GM19240 (cell line): Measurements from ENCODE around the gene CPM.

Experiments
- DNase-seq: peaks from one replicate; pipeline ENCODE4 v3.0.0; 2011; ENCODE audit warnings: low spot score; ENCODE audit not compliant: insufficient read length

CPM gene

DNA sequence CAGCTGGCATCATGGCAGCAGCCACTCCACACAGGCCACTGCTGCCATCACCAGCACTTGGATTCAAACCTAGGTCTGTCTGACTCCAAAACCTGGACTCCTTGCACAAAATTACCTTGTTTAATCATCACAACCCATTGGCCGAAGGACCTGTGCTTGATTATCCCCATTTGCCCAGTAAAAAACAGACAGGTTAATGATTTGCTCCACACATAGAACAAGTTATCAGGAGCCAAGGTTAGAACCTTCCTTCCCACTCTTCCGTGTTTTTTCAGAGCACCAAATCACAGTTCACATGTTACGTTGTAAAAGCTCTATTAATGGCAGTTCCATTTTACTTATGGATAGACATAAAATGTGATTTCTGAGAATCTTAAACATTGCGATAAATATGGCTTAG is 23.5 kb upstream of the CPM start:
- no peak for DNase-seq

DNA sequence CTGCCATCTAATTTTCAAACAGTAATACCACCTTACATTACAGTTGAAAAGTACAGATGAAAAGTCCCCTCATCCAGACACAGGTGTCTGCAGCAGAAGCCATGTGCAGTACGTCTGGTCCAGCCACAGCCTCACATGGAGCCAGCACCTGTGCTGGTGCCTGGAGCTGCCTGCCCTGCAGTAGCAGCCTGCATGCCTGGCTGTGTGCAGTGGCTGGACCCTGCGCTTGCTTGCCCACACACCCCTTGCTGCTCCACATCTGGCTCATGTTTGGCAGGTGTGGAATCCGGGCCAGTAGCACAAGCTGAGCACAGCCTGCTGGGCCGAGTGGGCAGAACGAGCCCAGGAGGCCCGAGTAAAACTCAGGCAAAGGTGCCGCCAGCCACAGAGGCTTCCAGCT is 21.8 kb upstream of the CPM start:
- DNase-seq = no peak

DNA sequence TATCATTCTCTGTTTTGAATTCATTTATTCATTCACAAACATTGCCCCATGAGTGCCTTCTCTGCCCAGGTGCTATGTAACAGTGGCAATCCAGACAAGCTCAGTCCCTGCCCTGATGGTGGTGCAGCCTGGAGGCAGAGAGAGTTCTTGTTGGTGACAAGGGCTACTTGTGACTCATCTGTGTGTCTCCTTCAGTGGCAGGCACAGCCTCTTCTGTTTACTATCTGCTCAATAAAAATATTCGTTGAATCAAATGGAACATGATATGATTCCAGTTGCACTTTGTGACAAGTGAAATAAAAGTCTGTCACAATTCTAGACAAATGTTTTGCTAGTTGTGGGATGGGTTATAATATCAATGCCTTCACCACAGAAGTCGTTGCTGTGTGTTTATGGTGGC is 20.6 kb upstream of the CPM start:
- no peak for DNase-seq

DNA sequence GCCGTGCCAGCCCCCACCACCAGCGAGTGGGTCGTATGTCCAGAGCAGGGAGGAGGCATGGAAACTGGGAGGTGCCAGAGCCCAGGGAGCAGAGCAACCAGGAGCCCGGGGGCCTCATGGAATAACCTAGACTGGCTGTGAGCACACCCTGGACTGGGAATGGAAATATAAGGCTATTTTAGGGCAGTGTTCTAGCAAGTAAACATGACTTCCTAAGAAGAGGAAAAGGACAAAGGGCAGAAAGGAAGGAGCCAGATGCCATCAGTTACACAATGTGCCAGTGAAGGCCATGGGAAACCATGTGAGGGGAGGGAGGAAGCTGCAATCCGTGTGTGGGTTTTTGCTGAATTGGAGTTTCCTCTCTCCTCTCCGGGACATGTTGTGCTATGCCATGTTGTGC is 18.7 kb upstream of the CPM start:
- DNase-seq = no peak

DNA sequence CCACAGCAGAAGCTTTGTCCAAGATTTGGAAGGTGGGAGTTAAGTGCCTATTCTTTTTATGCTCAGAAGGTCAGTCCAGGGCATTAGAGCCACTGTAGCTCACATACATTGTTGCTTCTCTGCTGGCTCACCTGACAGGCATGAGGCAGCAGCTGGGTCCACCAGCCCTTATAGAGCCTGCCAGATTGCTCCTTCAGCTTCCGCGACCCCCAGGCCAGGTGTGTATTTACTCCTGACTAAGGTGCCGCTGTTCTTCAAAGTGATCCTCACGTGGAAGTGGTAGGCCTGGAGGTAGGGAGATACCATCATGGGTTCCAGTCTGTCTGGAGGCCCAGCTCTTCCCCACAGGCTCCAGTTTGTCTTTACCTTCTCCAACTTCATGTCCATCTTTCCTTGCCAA is 17.5 kb upstream of the CPM start:
- DNase-seq = no peak

DNA sequence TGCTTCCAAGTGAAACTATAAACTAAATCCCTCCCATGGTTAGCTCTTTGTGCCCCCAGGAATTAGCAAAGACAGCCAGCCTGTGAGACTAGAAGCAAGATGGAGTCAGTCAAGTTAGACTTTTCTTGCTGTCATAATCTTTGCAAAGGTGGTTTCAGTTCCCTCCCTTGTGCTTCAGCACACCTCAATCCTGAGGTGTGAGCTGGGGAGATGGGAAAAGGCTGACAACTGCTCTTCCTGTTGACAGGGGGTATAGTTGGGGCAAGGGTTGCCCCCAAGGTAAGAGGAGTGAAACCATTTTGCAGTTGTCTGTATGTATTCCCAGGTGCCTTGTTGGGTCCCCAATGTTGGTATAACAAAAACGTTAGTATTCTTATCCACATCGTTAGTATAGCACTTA is 12.3 kb upstream of the CPM start:
- DNase-seq = no peak

DNA sequence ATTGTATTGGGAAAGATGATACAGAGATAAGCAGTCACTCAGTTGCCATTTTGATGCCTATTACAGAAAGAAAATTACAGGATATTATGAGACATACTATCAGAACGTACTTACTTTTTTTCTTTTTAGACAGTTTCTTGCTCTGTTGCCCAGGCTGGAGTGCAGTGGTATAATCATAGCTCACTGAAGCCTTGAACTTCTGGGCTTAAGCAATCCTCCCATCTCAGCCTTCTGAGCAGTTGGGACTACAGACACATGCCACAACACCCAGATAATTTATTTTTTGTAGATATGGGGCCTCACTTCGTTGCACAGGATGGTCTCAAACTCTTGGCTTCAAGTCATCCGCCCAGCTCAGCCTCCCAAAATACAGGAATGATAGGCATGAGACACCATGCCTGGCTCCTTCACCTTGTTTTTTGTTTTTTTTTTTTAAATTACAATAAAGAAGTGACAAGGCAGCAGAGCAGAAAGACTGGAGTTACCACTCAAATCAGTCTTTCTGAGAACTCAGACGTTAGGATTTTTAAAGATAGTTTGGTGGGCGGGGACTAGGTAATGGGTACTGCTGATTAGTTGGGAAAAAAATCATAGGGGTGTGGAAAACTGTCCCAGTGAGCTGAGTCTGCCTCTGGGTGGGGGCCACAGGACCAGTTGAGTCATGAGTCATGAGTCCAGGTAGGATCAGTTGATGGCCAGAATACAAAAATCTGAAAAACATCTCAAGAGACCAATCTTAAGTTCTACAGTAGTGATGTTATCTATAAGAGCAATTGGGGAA is 11.5 kb upstream of the CPM start:
- DNase-seq = no peak

DNA sequence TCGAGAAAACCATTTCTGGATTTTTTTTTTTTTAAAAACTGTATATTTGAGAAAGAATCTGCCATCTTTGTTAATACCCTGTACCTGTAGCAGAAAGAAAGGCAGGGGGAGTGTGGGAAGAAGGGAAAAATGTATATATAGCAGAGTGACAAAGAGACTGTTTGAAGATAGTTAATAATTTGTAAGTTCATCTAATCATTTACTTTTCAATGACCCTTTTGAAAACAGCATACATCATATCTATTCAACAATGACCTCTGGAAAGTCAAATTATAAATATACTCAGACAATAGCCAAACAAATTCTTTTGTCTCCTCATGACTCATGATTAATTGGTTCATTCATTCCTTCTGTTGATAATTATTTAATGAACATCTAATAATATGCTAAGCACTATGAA is 10.9 kb upstream of the CPM start:
- no peak for DNase-seq

DNA sequence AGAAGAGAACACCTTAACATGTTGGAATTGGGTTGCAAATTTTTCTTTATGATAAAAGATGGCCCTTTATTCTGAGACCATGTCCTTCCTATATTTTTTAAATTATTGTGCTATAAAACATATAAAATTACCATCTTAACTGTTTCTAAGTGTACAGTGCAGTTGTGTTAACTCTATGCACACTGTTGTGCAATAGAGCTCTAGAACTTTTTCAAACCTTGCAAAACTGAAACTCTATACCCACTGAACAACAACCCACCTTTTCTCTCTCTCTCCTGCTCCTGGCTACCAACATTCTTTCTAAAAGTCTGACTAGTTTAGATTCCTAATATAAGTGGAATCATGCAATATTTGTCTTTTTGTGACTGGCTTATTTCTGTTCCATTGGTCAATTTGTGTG is 7.8 kb upstream of the CPM start:
- no peak for DNase-seq

DNA sequence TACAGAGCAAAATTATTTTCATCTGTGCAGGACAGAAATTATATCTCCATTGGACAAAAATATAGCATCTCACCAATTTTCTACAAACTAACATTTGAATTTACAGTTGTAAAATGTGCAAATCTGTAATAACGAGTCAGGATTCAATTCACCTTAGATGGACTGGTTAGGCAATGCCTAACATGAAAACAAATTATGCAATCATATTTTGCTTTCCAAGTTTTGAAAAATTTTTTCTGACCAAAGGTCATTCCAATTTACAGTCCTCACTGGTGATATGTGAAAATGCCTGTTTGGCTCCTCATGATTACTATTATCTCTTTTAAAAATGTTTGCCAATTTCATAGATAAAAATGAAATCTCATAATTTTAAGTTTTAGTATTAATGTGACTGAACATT is 6.5 kb upstream of the CPM start:
- no peak for DNase-seq

DNA sequence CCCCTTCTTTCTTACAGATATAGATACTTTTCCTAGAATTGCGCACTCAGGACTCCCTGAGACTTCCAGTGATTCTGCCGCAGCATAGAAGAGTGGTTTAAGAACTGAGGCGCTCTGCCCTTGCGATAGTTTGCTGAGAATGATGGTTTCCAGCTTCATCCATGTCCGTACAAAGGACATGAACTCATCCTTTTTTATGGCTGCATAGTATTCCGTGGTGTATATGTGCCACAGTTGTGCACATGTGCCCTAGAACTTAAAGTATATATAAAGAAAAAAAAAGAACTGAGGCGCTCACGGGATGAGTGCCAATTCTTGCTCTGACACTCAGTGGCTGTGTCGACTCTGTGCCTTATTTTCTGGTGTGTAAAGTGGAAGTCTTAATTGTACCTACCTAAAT is 1.4 kb upstream of the CPM start:
- DNase-seq = no peak

DNA sequence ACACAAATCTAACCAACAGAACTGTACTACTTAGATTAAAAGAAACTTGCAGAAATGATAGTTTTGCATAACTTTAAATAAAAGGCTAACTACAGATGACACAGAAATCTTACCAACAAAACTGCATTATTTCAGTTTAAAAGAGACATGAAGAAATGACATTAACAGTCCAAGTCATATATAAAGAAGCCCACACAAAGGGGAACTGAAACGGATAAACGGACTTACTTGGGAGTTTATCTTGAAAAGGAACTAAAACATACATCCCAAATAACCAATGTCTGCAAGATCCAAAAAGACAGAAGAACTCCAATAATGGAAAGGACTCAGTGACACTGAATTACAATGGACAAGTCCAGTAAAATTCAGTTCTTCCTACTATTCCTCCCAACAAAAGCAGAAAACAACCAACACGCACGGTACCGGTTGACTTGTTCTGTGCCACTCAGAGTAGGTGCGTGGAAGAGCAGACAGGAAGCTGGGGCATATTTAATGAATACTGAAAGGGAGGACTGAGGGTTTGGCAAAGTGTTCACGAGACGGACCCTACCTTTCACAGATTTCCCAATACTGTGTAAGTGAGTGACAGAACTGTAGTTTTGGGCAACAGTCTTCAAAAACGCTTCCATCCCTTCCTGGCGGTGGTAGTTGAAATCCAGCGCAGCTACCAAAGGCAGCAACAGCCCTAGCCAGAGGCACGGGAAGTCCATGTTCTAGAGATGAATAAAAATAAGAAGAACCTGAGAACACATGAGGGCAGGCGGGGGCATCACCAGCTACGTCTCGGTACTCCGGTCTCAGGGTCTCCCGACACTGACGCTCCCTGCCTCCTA is 627 bp downstream of the CPM start:
- DNase-seq = no peak

DNA sequence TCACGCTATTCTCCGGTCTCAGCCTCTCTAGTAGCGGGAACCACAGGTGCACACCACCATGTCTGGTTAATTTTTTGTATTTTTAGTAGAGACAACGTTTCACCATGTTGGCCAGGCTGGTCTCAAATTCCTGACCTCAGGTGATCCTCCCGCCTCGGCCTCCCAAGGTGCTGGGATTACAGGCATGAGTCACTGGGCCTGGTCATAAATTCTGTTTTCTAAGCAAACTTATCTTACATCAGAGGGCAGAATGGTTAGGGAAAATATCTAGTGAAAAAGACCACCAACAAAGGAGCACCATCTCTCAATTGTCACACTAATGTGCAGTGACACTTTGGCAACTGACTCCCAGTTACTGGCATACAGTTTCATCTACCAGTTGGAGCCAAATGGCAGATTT is 2.8 kb downstream of the CPM start:
- DNase-seq = no peak

DNA sequence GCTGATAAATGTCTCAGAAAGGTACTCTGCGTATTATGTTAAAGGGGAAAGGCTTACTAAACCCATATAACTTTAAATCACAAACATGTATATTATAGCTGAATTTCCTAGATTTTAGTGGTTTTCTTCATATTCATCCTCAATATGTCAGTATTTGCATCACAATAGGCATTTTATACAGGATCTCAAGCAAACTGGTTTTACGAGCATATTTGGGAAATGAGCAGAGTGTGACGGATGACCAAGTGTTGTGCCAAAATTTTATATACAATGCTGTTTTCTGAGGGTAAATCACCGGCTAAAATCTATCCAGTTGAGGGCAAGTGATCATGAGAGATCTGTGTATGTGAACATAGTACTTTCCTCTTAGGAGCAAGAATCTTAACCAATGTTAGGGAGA is 8.4 kb downstream of the CPM start:
- DNase-seq = no peak

DNA sequence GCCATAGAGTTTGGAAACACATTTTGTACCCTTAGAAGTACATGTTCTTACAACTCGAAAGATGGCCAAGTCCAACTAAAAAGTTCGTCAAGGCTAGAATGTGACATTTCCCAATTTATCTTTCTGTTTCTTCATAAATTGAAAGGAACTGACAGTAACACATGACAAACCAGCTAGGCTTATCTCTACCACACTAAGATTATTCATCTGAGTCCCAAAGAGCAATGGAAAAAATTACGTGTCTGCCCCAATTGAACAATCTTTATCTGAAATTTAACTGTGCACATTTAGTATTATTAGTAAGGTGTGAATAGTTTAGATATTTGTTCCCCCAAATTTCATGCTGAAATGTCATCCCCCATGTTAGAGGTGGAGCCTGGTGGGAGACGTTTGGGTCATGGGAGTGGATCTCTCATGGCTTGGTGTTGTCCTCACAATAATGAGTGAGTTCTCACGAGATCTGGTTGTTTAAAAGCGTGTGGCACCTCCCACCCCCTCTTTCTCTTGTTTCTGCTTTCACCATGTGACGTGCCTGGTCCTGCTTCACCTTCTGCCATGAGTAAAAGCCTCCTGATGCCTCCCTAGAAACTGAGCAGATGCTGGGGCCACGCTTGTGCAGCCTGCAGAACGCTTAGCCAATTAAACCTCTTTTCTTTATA is 13.3 kb downstream of the CPM start:
- DNase-seq = no peak

DNA sequence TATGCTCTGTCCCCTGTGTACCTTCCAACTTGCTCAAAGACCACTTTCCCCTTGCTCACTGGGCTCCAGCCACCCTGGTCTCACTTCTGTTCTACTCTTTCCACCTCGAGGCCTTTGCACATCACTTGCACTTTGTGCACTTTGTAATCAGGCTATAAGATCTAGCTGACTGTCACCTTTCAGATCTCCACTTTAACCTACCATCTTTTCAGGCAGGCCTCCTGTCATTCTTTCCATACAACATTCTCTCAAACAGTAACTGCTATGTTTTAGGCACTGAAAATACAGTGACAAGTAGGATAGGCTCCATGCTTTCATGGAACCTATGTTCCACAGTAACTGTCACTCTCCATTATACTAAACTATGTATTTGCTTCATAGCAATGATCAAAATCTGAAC is 14.0 kb downstream of the CPM start:
- DNase-seq = no peak

DNA sequence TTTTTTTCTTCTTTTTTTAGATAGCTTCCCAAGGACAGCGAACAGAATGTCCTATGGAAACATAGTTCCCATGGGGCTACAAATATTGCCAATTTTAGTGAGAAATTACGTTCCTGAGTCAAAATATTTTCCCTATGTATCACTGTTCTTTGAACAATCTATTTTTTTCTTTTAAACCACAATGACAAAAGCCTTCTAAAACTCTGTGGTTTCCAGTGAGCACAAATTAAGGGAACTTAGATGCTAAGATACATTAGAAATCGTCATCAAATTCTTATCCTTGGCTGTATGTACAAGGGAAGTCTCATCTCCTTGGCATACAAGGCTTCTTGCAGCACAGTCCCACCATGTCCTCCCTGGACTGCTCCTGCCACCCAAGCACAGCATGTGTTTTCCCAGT is 17.9 kb downstream of the CPM start:
- no peak for DNase-seq

DNA sequence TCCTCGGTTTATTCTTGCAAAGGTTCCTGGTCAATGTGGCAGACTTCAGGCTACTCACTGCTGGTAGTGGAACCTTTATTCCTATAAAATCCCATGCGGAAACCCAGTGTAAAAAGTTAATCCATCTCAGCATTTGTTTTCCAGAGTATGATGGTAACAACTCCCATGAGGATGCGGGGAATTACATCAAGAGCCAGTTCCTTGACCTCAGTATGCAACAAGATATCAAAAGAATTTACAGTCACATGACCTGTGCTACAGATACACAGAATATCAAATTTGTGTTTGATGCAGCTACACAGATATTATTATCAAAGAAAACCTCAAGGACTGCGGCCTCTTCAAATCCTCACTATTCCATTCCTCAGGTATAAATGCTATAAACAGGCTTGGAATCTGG is 19.3 kb downstream of the CPM start:
- no peak for DNase-seq

DNA sequence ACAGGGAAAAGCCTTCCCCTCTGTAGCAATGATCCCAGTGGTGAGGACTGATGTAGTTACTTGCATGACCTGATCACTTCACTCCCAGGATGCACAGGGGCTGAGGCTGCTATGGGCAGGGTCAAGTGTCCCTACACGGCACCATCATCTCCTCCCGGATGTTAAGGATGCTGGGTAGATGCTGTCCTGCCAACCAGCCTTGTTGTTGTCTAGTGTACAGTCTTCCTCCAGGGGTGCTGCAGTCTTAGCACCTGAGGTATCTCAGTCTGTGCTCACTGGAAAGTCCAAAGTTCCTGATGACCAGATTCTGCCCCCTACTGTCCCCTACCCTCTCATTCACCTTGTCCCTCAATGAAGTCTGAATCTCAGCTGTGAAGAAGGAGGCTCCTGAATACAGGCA is 20.1 kb downstream of the CPM start:
- no peak for DNase-seq

DNA sequence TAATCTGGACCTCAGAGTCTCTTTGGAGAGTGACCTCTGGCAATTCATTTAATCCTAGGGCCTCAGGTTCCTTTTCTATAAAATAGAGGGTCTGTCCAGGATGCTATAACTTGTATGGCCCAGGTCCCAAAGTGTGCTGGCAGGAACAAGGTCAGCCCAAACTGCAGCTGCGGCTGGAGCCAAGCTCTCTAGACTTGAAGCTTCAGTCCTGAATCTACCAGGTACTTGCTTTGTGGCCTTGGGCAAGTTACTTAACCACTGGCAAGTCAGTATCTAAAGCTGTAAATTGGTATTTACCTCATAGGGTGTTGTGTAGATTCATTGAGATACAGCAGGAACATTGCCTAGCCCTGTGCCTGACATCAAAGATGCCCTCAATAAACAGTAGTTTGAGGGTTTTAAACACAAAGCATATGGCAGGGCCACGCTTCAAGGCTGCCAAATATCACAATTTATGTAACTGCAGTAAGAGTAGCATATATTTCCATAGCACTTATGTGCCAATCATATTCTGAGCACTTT is 21.7 kb downstream of the CPM start:
- DNase-seq = no peak

DNA sequence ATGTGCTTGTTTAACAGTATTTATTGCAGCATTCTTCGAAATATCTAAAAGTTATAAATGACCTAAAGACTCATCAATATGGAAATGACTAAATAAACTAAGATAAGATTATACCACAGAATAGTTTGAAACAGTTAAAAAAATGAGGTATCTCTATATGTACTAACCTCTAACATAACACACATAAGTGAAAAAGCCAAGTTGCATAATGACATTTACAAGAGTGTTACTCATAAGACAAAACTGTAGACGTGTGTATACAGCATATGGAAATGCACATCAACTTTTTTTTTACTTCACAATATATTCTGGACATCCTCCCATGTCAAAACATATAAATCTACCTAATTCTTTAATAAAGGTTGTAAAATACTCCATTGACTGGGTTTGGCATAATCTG is 22.8 kb downstream of the CPM start:
- no peak for DNase-seq

DNA sequence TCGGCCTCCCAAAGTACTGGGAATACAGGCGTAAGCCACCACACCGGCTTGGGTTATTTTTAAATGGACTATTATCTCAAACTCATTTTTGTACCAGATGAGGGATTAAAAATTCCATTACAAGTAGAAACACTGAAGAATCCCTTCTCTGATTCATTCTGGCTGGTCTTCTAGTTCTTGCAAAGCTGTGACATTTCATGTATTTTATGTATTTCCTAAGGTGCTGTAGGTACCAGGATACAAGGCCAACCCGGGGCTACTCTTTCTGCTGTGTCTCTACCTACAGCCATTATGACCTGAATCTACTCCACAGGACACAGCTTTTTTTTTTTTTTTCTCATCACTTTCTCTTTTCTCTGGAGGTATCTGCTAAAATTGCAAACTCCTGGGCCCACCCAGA is 24.9 kb downstream of the CPM start:
- no peak for DNase-seq
